H9 (cell line): ENCODE results near the gene ATP4A. TPM values are rescaled to one million over a fixed set of nuclear protein-coding genes. Genes with fewer than 3 reads are reported as not detected.

Experiments
- DNase-seq: peaks from one replicate; pipeline ENCODE4 v3.0.0-alpha.2; 2017
- H2AFZ ChIP-seq: one replicate; pipeline ENCODE4 v1.6.1; 2013; ENCODE audit warnings: mild to moderate bottlenecking, low read length, control low read depth, moderate library complexity
- H2AK5ac ChIP-seq: 2 replicates; pipeline ENCODE4 v1.6.1; 2013; ENCODE audit warnings: low read length, control low read depth, mixed read lengths; ENCODE audit not compliant: insufficient read length
- H2BK120ac ChIP-seq: one replicate; pipeline ENCODE4 v1.6.1; 2013; ENCODE audit warnings: low read depth, mild to moderate bottlenecking, low read length, control low read depth, inconsistent platforms; ENCODE audit not compliant: poor library complexity, severe bottlenecking
- H2BK12ac ChIP-seq: 2 replicates; pipeline ENCODE4 v1.6.1; 2013; ENCODE audit warnings: low read length, control low read depth, mixed read lengths, low read depth; ENCODE audit not compliant: insufficient read length
- H2BK15ac ChIP-seq: 2 replicates; pipeline ENCODE4 v1.6.1; 2013; ENCODE audit warnings: low read depth, low read length, control low read depth
- H2BK20ac ChIP-seq: one replicate; pipeline ENCODE4 v1.6.1; 2013; ENCODE audit warnings: low read depth, mild to moderate bottlenecking, low read length, control low read depth, inconsistent platforms; ENCODE audit not compliant: poor library complexity, severe bottlenecking
- H2BK5ac ChIP-seq: 2 replicates; pipeline ENCODE4 v1.6.1; 2013; ENCODE audit warnings: low read length, control low read depth, mixed read lengths; ENCODE audit not compliant: insufficient read length
- H3K14ac ChIP-seq: 2 replicates; pipeline ENCODE4 v1.6.1; 2013; ENCODE audit warnings: low read length, control low read depth; ENCODE audit not compliant: insufficient read depth
- H3K18ac ChIP-seq: 2 replicates; pipeline ENCODE4 v1.6.1; 2013; ENCODE audit warnings: low read depth, mild to moderate bottlenecking, mixed read lengths, low read length, control low read depth; ENCODE audit not compliant: insufficient read length
- H3K23ac ChIP-seq: 2 replicates; pipeline ENCODE4 v1.6.1; 2013; ENCODE audit warnings: low read length, control low read depth, mixed read lengths, low read depth; ENCODE audit not compliant: insufficient read length
- H3K23me2 ChIP-seq: 2 replicates; pipeline ENCODE4 v1.6.1; 2013; ENCODE audit warnings: low read depth, mild to moderate bottlenecking, mixed read lengths, low read length, control low read depth; ENCODE audit not compliant: insufficient read length, poor library complexity, severe bottlenecking
- H3K27ac ChIP-seq: 2 replicates; pipeline ENCODE4 v1.5.1; 2013; ENCODE audit warnings: low read length, control low read depth, mixed read lengths, low read depth; ENCODE audit not compliant: insufficient read length
- H3K27me3 ChIP-seq: 2 replicates; pipeline ENCODE4 v1.6.1; 2013; ENCODE audit warnings: low read length, control low read depth, inconsistent platforms; ENCODE audit not compliant: insufficient read depth
- H3K4ac ChIP-seq: 2 replicates; pipeline ENCODE4 v1.6.1; 2013; ENCODE audit warnings: low read depth, mild to moderate bottlenecking, control low read depth, inconsistent platforms, low read length, moderate library complexity
- H3K4me1 ChIP-seq: 2 replicates; pipeline ENCODE4 v1.6.1; 2013; ENCODE audit warnings: low read length, control low read depth, inconsistent platforms; ENCODE audit not compliant: insufficient read depth
- H3K4me2 ChIP-seq: 2 replicates; pipeline ENCODE4 v1.6.1; 2013; ENCODE audit warnings: low read length, control low read depth, mixed read lengths; ENCODE audit not compliant: insufficient read length, insufficient read depth
- H3K56ac ChIP-seq: 2 replicates; pipeline ENCODE4 v1.6.1; 2013; ENCODE audit warnings: low read depth, mild to moderate bottlenecking, mixed read lengths, low read length, control low read depth; ENCODE audit not compliant: insufficient read length
- H3K79me1 ChIP-seq: 2 replicates; pipeline ENCODE4 v1.6.1; 2013; ENCODE audit warnings: low read depth, mild to moderate bottlenecking, moderate library complexity, low read length, control low read depth, inconsistent platforms; ENCODE audit not compliant: insufficient read depth, poor library complexity, severe bottlenecking
- H3K79me2 ChIP-seq: 2 replicates; pipeline ENCODE4 v1.6.1; 2013; ENCODE audit warnings: low read length, control low read depth, inconsistent platforms; ENCODE audit not compliant: insufficient read depth
- H3K9ac ChIP-seq: 2 replicates; pipeline ENCODE4 v1.6.1; 2013; ENCODE audit warnings: low read length, control low read depth, mixed read lengths; ENCODE audit not compliant: insufficient read length; ENCODE audit errors: extremely low read depth
- H3K9me3 ChIP-seq: one replicate; pipeline ENCODE4 v1.6.1; 2013; ENCODE audit warnings: low read depth, low read length, inconsistent platforms; ENCODE audit not compliant: control insufficient read depth
- H3T11ph ChIP-seq: one replicate; pipeline ENCODE4 v1.6.1; 2013; ENCODE audit warnings: mild to moderate bottlenecking, low read length, control low read depth, inconsistent platforms
- H4K20me1 ChIP-seq: one replicate; pipeline ENCODE4 v1.6.1; 2013; ENCODE audit not compliant: control insufficient read depth, insufficient read length, insufficient read depth
- H4K5ac ChIP-seq: 2 replicates; pipeline ENCODE4 v1.6.1; 2013; ENCODE audit warnings: low read depth, mild to moderate bottlenecking, mixed read lengths, low read length, control low read depth; ENCODE audit not compliant: insufficient read length
- H4K8ac ChIP-seq: replicated peaks from 2 replicates; pipeline ENCODE4 v1.6.1; 2013; ENCODE audit warnings: low read length, control low read depth, mixed read lengths, low read depth; ENCODE audit not compliant: insufficient read length
- H4K91ac ChIP-seq: 2 replicates; pipeline ENCODE4 v1.6.1; 2013; ENCODE audit warnings: low read depth, mild to moderate bottlenecking, moderate library complexity, mixed read lengths, low read length, control low read depth; ENCODE audit not compliant: insufficient read length
- H3K27ac Mint-ChIP-seq, 3 experiments: 2 replicates in 2 of 3; 3 replicates in 1 of 3; pipeline ENCODE4 v1.8.0; 2020 to 2021; ENCODE audit warnings: mixed read lengths in 3 of 3, mild to moderate bottlenecking in 1 of 3, moderate library complexity in 1 of 3
- H3K27me3 Mint-ChIP-seq: 2 replicates; pipeline ENCODE4 v1.8.0; 2021; ENCODE audit warnings: low read depth, mild to moderate bottlenecking, moderate library complexity, mixed read lengths
- H3K36me3 Mint-ChIP-seq, 3 experiments: 2 replicates in 2 of 3; 3 replicates in 1 of 3; pipeline ENCODE4 v1.8.0; 2020 to 2021; ENCODE audit warnings: low read depth in 3 of 3, mixed read lengths in 3 of 3; ENCODE audit not compliant: insufficient read depth in 1 of 3
- H3K4me1 Mint-ChIP-seq, 2 experiments: 2 replicates each; pipeline ENCODE4 v1.8.0; 2020; ENCODE audit warnings: mixed read lengths in 2 of 2
- H3K4me3 Mint-ChIP-seq, 2 experiments: 2 replicates in 1 of 2; 3 replicates in 1 of 2; pipeline ENCODE4 v1.8.0; 2020 to 2021; ENCODE audit warnings: mild to moderate bottlenecking in 2 of 2, mixed read lengths in 2 of 2, moderate library complexity in 1 of 2
- H3K9me3 Mint-ChIP-seq, 2 experiments: 2 replicates in 1 of 2; 3 replicates in 1 of 2; pipeline ENCODE4 v1.8.0; 2020; ENCODE audit warnings: mild to moderate bottlenecking in 2 of 2, mixed read lengths in 2 of 2, moderate library complexity in 1 of 2
- WGBS: extraction: QIAGEN DNeasy Blood & Tissue Kit; methylation state at CpG from one replicate; pipeline ENCODE4 v1.1.7; 2013; ENCODE audit warnings: missing lambda C conversion rate, low lambda C conversion rate, mixed read lengths; ENCODE audit not compliant: insufficient read length; ENCODE audit errors: extremely low coverage; 5-methylcytosine and 5-hydroxymethylcytosine counted together
- total RNA-seq: library from RNA; stranded (reverse); gene quantifications from 2 replicates; pipeline ENCODE4 v1.2.1, GENCODE V29; 2021
- TF ChIP-seq, protein P1 (sequence below): fragments of 200-600 bp; sonication (generic); conservative IDR thresholded peaks from 3 replicates; pipeline ENCODE4 v1.8.0; 2021; ENCODE audit warnings: antibody characterized with exemption, mild to moderate bottlenecking

ATP4A gene
- total RNA-seq, 1 experiment from 2014 or later: 0.24 TPM

DNA sequence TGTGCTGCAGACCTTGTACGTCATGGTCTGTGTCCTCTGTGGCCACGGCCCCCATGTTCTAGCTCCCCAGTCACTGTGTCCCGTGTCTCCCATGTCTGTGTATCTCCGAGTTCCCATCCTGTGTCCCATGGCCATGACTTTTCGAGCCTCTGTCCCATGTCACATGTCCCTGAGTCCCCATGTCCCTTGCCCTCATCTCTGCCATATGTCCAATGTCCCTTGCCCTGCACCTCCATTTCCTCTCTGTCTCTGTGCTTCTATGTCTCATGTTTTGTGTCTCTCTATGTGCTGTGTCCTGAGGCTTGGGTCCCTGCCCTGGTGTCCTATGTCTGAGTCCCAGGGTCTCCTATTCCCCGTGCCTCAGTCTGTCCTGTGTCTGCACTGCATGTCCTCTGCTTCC lies 2.0 kb downstream of the ATP4A start:
- Histone ChIP-seq H2AK5ac (no peak overlapping the region), H2BK5ac (no peak overlapping the region), H2AFZ (no peak overlapping the region), H3K79me1 (no peaks in the 10 kb centered on the region), H4K5ac (no peak overlapping the region), H2BK120ac (no peak overlapping the region), H3K4ac (no peak overlapping the region), H3K18ac (no peak overlapping the region), H3K23ac (no peak overlapping the region), H3K27ac (no peak overlapping the region), H2BK12ac (no peak overlapping the region), H3K4me2 (no peak overlapping the region), H3K9me3 (no peaks in the 10 kb centered on the region), H3K23me2 (peaks cover 7% of the 10 kb centered on the region), H3K9ac (no peak overlapping the region), H2BK15ac (no peak overlapping the region), H3K14ac (no peak overlapping the region), H2BK20ac (no peak overlapping the region), H3K4me1 (no peaks in the 10 kb centered on the region), H4K91ac (no peak overlapping the region), H3K56ac (no peak overlapping the region), H4K20me1 (no peaks in the 10 kb centered on the region), H3T11ph (no peak overlapping the region), H3K27me3 (peaks cover 3% of the 10 kb centered on the region; the same call in 1 of the 2 replicates), H4K8ac (no peak overlapping the region), H3K79me2 (no peaks in the 10 kb centered on the region; the same call in 1 of the 2 replicates)
- TF ChIP-seq, protein P1, sequence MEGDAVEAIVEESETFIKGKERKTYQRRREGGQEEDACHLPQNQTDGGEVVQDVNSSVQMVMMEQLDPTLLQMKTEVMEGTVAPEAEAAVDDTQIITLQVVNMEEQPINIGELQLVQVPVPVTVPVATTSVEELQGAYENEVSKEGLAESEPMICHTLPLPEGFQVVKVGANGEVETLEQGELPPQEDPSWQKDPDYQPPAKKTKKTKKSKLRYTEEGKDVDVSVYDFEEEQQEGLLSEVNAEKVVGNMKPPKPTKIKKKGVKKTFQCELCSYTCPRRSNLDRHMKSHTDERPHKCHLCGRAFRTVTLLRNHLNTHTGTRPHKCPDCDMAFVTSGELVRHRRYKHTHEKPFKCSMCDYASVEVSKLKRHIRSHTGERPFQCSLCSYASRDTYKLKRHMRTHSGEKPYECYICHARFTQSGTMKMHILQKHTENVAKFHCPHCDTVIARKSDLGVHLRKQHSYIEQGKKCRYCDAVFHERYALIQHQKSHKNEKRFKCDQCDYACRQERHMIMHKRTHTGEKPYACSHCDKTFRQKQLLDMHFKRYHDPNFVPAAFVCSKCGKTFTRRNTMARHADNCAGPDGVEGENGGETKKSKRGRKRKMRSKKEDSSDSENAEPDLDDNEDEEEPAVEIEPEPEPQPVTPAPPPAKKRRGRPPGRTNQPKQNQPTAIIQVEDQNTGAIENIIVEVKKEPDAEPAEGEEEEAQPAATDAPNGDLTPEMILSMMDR: no peak
- peaks cover 6 to 13% of the 10 kb centered on the region in 2 experiments for H3K4me1 Mint-ChIP-seq
- WGBS: no CpG with 5 or more reads among the region's 6 CpGs
- peaks cover 0 to 2% of the 10 kb centered on the region in 2 experiments; a peak in 1 of 5 replicates for H3K9me3 Mint-ChIP-seq
- H3K36me3 Mint-ChIP-seq: no peaks in the 10 kb centered on the region; a peak in 1 of 7 replicates
- DNase-seq: no peak
- H3K27me3 Mint-ChIP-seq: peaks cover 61% of the 10 kb centered on the region
- no peak overlapping the region for H3K4me3 Mint-ChIP-seq
- H3K27ac Mint-ChIP-seq: no peak overlapping the region
